Activated naive CD4-positive, alpha-beta T cell treated with anti-CD3 and anti-CD28 coated beads, Interleukin-2, amount 50 U/mL, for 72 hours (primary cell): ENCODE measurements around the gene BICDL2. TPM values are rescaled to one million over a fixed set of nuclear protein-coding genes. Genes with fewer than 3 reads are reported as not detected.

ENCODE experiments used
- ATAC-seq, 2 donors: fragments of 150-1000 bp; cut with Tn5 transposase; 2 replicates each; pipeline ENCODE4 v1.10.0; 2021; ENCODE audit warnings: mild to moderate bottlenecking in 2 of 2, moderate library complexity in 2 of 2
- DNase-seq, 2 donors: peaks; one replicate each; pipeline ENCODE4 v3.0.0; 2021 to 2022; ENCODE audit warnings: low spot score in 2 of 2
- H3K27ac Mint-ChIP-seq, 2 donors: one replicate each; pipeline ENCODE4 v1.8.0; 2022; ENCODE audit warnings: mild to moderate bottlenecking in 2 of 2, mixed read lengths in 2 of 2
- H3K36me3 Mint-ChIP-seq, 2 donors: one replicate each; pipeline ENCODE4 v1.8.0; 2022; ENCODE audit warnings: mixed read lengths in 2 of 2
- H3K9me3 Mint-ChIP-seq, 2 donors: one replicate each; pipeline ENCODE4 v1.8.0; 2022; ENCODE audit warnings: mixed read lengths in 2 of 2
- total RNA-seq, 2 donors: library from RNA; stranded (reverse); gene quantifications; one replicate each; pipeline ENCODE4 v1.2.3, GENCODE V29; 2022

Gene BICDL2
- total RNA-seq, 2 donors from 2014 or later: 2.9 TPM; not detected in 1

- Mint-ChIP-seq H3K9me3 (no peaks in the 10 kb centered on the region), H3K36me3 (no peaks in the 10 kb centered on the region), H3K27ac (no peak overlapping the region)
- no peak for ATAC-seq
- no peak for DNase-seq
These were observed 45.9 kb downstream of the BICDL2 start for GRCh38 chr16:2990891-2991290.

- Mint-ChIP-seq H3K36me3 (no peaks in the 10 kb centered on the region), H3K27ac (no peak overlapping the region), H3K9me3 (no peaks in the 10 kb centered on the region)
- no peak for DNase-seq
- ATAC-seq: no peak
These were observed 48.1 kb downstream of the BICDL2 start for GRCh38 chr16:2988590-2989099.

GRCh38 chr16:2987833-2988232 lies 48.9 kb downstream of the BICDL2 start:
- no peaks in the 10 kb centered on the region for H3K36me3 Mint-ChIP-seq
- no peak for DNase-seq
- no peak overlapping the region for H3K27ac Mint-ChIP-seq
- no peaks in the 10 kb centered on the region for H3K9me3 Mint-ChIP-seq
- ATAC-seq: no peak

GRCh38 chr16:2987286-2987685 lies 49.5 kb downstream of the BICDL2 start:
- no peaks in the 10 kb centered on the region for H3K9me3 Mint-ChIP-seq
- no peak overlapping the region for H3K27ac Mint-ChIP-seq
- ATAC-seq (no peak), DNase-seq (no peak)
- H3K36me3 Mint-ChIP-seq: no peaks in the 10 kb centered on the region

GRCh38 chr16:2986623-2987188 lies 50.0 kb downstream of the BICDL2 start:
- Mint-ChIP-seq H3K36me3 (no peaks in the 10 kb centered on the region), H3K9me3 (no peaks in the 10 kb centered on the region), H3K27ac (no peak overlapping the region)
- no peak for ATAC-seq
- no peak for DNase-seq

GRCh38 chr16:2985893-2986355 lies 50.8 kb downstream of the BICDL2 start:
- no peak overlapping the region for H3K27ac Mint-ChIP-seq
- no peak for ATAC-seq
- H3K9me3 Mint-ChIP-seq: no peaks in the 10 kb centered on the region
- no peaks in the 10 kb centered on the region for H3K36me3 Mint-ChIP-seq
- DNase-seq: no peak

- Mint-ChIP-seq H3K9me3 (no peaks in the 10 kb centered on the region), H3K27ac (no peak overlapping the region), H3K36me3 (no peaks in the 10 kb centered on the region)
- DNase-seq (no peak), ATAC-seq (no peak)
These were observed 51.3 kb downstream of the BICDL2 start for GRCh38 chr16:2985462-2985861.

GRCh38 chr16:2983706-2984136 lies 53.0 kb downstream of the BICDL2 start:
- DNase-seq: peak; percentile 75 to 84
- H3K27ac Mint-ChIP-seq: no peak overlapping the region
- no peaks in the 10 kb centered on the region for H3K9me3 Mint-ChIP-seq
- peak; percentile 62 to 68 for ATAC-seq
- H3K36me3 Mint-ChIP-seq: peaks cover 6 to 7% of the 10 kb centered on the region in 2 donors

- no peak for DNase-seq
- Mint-ChIP-seq H3K27ac (no peak overlapping the region), H3K9me3 (no peaks in the 10 kb centered on the region), H3K36me3 (peaks cover 12 to 13% of the 10 kb centered on the region in 2 donors)
- ATAC-seq: no peak
These were observed 54.3 kb downstream of the BICDL2 start for GRCh38 chr16:2982402-2982801.

- ATAC-seq (no peak), DNase-seq (no peak)
- H3K36me3 Mint-ChIP-seq: peaks cover 12 to 13% of the 10 kb centered on the region in 2 donors
- peak overlapping the region in 1 of 2 donors; percentile 26 for H3K27ac Mint-ChIP-seq
- H3K9me3 Mint-ChIP-seq: no peaks in the 10 kb centered on the region
These were observed 54.9 kb downstream of the BICDL2 start for GRCh38 chr16:2981899-2982250.

GRCh38 chr16:2981177-2981898 lies 55.4 kb downstream of the BICDL2 start:
- peaks cover 12 to 13% of the 10 kb centered on the region in 2 donors for H3K36me3 Mint-ChIP-seq
- peak overlapping the region; percentile 86 to 89 for H3K27ac Mint-ChIP-seq
- ATAC-seq (no peak), DNase-seq (no peak)
- no peaks in the 10 kb centered on the region for H3K9me3 Mint-ChIP-seq

- DNase-seq: peak; percentile 98
- ATAC-seq: peak; percentile 83 to 87
- Mint-ChIP-seq H3K27ac (peak within 1 kb of the TSS; percentile 86 to 89), H3K9me3 (no peaks in the 10 kb centered on the region), H3K36me3 (peaks cover 19 to 20% of the 10 kb centered on the region in 2 donors)
These were observed 56.2 kb downstream of the BICDL2 start, which contains the start of gene PKMYT1 for GRCh38 chr16:2980227-2981176. PKMYT1 (minus strand) TSS chr16:2980446; CDS start chr16:2979657, 789 bp downstream.

- DNase-seq: no peak
- no peaks in the 10 kb centered on the region for H3K9me3 Mint-ChIP-seq
- peak overlapping the region; percentile 86 to 89 for H3K27ac Mint-ChIP-seq
- peak; percentile 12 to 38 for ATAC-seq
- peaks cover 19 to 20% of the 10 kb centered on the region in 2 donors for H3K36me3 Mint-ChIP-seq
These were observed 57.0 kb downstream of the BICDL2 start for GRCh38 chr16:2979669-2980226.
